Neutrophil (primary cell): Measurements from ENCODE around the gene ERC2.

Experiments
- H3K27ac ChIP-seq: fragments of 200-600 bp; sonication (generic); 2 replicates; pipeline ENCODE4 v1.5.1; 2016; ENCODE audit warnings: mild to moderate bottlenecking, moderate library complexity
- H3K27me3 ChIP-seq: fragments of 200-600 bp; sonication (generic); 2 replicates; pipeline ENCODE4 v1.6.0; 2016; ENCODE audit warnings: mild to moderate bottlenecking
- H3K36me3 ChIP-seq: fragments of 200-600 bp; sonication (generic); 2 replicates; pipeline ENCODE4 v1.5.1; 2017
- H3K4me1 ChIP-seq, 2 experiments: fragments of 200-600 bp in 1 of 2; sonication (generic) in 1 of 2; 1 replicate in 1 of 2; 2 replicates in 1 of 2; pipeline versions ENCODE4 v1.5.1 to v1.6.1; 2013 to 2016; ENCODE audit warnings: low read depth in 1 of 2, low read length in 1 of 2, mild to moderate bottlenecking in 1 of 2, moderate library complexity in 1 of 2; ENCODE audit not compliant: control insufficient read depth in 1 of 2, insufficient read depth in 1 of 2
- H3K4me3 ChIP-seq, 2 experiments: fragments of 200-600 bp in 1 of 2; sonication (generic) in 1 of 2; 1 replicate in 1 of 2; 2 replicates in 1 of 2; pipeline ENCODE4 v1.5.1; 2013 to 2016; ENCODE audit warnings: low read depth in 1 of 2, low read length in 1 of 2, mild to moderate bottlenecking in 1 of 2, moderate library complexity in 1 of 2
- H3K9me3 ChIP-seq: fragments of 200-600 bp; sonication (generic); 2 replicates; pipeline ENCODE4 v1.5.1; 2016
- TF ChIP-seq, protein P1 (sequence below): fragments of 200-600 bp; sonication (generic); IDR thresholded peaks from 2 replicates; pipeline ENCODE4 v1.5.1; 2016; ENCODE audit warnings: antibody characterized with exemption

Gene ERC2

DNA sequence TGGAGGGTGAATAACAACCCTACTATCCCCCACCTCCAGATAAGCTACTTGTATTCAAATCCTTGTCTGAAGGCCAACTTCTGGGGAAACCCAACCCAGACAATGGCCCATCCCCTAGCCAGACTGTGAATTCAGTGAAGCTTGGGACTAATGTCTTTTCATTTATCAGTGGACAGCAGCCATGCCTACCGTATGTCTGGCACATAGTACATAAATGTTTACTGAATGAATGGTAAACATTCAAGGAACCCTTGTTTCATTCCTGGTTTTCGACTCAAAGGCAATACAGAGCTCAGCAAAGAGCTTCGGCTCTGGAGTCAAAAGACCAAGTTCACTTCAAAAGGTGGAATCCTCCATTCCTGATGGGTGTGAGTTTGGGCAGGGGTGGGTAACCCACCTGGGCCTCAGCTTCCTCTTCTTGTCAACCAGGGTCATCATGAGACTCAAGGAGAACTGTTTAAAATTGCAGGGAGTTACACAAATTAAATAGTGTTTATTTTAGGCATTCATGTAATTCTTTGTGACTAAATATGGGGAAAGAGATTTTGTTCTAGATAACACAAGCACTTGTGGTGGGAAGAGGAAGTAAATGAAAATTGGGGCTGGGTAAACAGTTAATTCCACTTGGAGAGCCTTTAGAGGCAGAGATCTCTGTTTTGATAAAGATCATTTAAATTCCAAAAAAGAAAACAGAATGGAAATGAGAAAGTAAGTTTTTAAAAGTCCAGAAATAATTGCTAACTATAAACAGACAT, 677.5 kb downstream of the ERC2 start:
- TF ChIP-seq, protein P1, sequence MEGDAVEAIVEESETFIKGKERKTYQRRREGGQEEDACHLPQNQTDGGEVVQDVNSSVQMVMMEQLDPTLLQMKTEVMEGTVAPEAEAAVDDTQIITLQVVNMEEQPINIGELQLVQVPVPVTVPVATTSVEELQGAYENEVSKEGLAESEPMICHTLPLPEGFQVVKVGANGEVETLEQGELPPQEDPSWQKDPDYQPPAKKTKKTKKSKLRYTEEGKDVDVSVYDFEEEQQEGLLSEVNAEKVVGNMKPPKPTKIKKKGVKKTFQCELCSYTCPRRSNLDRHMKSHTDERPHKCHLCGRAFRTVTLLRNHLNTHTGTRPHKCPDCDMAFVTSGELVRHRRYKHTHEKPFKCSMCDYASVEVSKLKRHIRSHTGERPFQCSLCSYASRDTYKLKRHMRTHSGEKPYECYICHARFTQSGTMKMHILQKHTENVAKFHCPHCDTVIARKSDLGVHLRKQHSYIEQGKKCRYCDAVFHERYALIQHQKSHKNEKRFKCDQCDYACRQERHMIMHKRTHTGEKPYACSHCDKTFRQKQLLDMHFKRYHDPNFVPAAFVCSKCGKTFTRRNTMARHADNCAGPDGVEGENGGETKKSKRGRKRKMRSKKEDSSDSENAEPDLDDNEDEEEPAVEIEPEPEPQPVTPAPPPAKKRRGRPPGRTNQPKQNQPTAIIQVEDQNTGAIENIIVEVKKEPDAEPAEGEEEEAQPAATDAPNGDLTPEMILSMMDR: no peak
- Histone ChIP-seq H3K27ac (no peak overlapping the region), H3K4me1 (no peaks in the 10 kb centered on the region), H3K36me3 (no peaks in the 10 kb centered on the region), H3K9me3 (no peaks in the 10 kb centered on the region), H3K27me3 (no peaks in the 10 kb centered on the region), H3K4me3 (no peak overlapping the region)

DNA sequence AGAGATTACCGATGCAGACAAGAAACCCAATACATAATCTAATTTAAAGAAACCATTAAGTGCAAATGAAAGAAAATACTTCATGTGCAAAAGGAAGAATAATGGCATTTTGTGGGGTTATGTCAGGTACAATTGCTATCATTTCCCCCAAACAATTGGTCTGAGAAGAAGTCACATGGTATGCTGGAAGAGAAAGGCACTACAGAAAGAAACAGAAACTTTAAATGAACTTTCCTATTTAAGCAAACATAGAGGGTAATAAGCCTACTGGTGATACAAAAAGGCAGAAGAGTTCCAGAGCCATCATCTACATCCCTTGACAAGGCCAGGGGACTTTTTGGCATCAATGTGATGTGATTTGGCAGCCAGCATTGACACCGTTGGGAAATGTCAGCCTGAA, 678.8 kb downstream of the ERC2 start:
- H3K9me3 ChIP-seq: no peaks in the 10 kb centered on the region
- no peak overlapping the region for H3K27ac ChIP-seq
- TF ChIP-seq, protein P1: no peak
- no peak overlapping the region for H3K4me3 ChIP-seq
- H3K4me1 ChIP-seq: no peaks in the 10 kb centered on the region
- H3K36me3 ChIP-seq: no peaks in the 10 kb centered on the region
- H3K27me3 ChIP-seq: no peaks in the 10 kb centered on the region

DNA sequence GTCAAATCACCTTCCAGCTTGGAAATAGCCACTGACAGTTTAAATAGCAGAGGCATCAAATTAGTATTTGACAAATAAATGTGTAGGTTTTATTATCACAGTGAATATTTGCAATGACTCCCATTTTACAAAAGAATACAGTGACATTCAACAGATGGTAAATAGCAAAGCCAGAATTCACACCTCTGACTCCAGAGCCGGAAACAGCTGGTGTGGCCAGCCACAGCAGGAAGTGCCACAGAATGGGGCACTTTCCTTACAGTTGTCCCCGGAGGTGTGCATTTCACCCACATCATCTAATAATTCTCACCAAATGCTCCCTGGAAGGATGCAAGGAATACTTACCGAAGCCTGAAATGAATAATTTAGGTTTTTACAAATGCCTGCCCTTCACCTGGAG, 685.5 kb downstream of the ERC2 start:
- no peaks in the 10 kb centered on the region for H3K4me1 ChIP-seq
- H3K27ac ChIP-seq: no peak overlapping the region

DNA sequence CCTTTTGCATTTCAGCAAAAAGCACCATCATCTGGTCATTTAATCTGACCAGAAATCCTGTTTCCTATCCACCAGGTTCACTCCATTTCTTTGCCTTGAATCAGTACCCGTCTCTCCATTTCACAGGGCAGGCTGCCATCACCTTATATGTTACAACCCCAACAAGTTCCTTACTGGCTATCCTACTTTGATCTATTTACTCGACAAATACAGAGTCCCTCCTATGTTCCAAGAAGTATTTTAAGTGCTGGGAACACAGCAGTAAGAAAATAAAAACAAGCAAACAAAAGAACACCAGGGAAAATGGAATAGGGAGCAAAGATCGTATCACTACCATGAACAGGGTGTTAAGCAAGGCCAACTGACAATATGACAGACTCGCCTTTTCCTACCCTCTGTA, 685.9 kb downstream of the ERC2 start:
- TF ChIP-seq, protein P1: no peak
- Histone ChIP-seq H3K36me3 (no peaks in the 10 kb centered on the region), H3K27me3 (peaks cover 4% of the 10 kb centered on the region), H3K9me3 (no peaks in the 10 kb centered on the region), H3K27ac (no peak overlapping the region), H3K4me1 (no peaks in the 10 kb centered on the region), H3K4me3 (no peak overlapping the region)

More for the DNA sequence above, 685.5 kb downstream of the ERC2 start:
- no peaks in the 10 kb centered on the region for H3K36me3 ChIP-seq
- no peak overlapping the region for H3K4me3 ChIP-seq
- TF ChIP-seq, protein P1: no peak
- H3K27me3 ChIP-seq: peaks cover 4% of the 10 kb centered on the region
- H3K9me3 ChIP-seq: no peaks in the 10 kb centered on the region

DNA sequence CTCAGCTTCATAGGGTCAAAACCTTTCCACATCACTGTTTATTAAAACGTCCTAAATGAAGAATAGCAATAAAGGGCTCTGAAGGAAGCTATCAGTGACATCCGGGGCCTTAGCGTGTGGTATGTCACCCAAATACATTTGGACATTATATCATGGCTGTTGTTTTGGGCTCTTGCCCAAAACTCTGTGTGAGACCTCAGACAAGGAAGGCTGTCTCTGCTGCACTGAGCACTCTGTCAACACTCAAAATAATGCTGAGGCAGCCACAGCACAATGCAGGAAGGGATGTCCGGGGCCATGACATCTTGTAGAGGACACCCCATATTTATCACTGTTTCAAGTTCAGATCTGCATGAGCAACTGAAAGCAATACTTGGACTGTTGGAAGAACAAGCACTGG, 687.4 kb downstream of the ERC2 start:
- Histone ChIP-seq H3K9me3 (no peaks in the 10 kb centered on the region), H3K27me3 (peaks cover 4% of the 10 kb centered on the region), H3K4me3 (no peak overlapping the region), H3K27ac (no peak overlapping the region), H3K4me1 (no peaks in the 10 kb centered on the region), H3K36me3 (no peaks in the 10 kb centered on the region)
- TF ChIP-seq, protein P1: no peak
